Measurements from ENCODE around the gene ATF4. TPM values are rescaled to one million over a fixed set of nuclear protein-coding genes. Genes with fewer than 3 reads are reported as not detected.

ATF4 gene
- total and polyA plus RNA-seq, 2 of the 13 experiments (the other 11 are each of a cell fraction or from before 2014, with no cell fraction given), result 486 to 1,297 TPM

- POLR2A ChIA-PET, result interaction anchor here (0.5 to 2.0 kb wide), 4 partner anchors 30 to 152 kb away, joined by 3 to 16 read pairs (median 4); partner anchors contain the start of genes ATF4, MIEF1 and RPL3
- Histone ChIP-seq H3K9ac (ENCODE audit: insufficient read depth, low read depth, low read length) (peak overlapping the region; percentile 46; the same call in 1 of the 2 replicates), H3K27ac (ENCODE audit: extremely low read length, insufficient read depth, low read length) (no peak overlapping the region), H3K4me1 (ENCODE audit: insufficient read depth, low read length) (peaks cover 83% of the 10 kb centered on the region), H3K79me2 (ENCODE audit: insufficient read depth, low read length) (no peaks in the 10 kb centered on the region), H4K20me1 (ENCODE audit: insufficient read depth, low read length) (no peaks in the 10 kb centered on the region), H3K36me3 (replicated peaks in 1 of 2; ENCODE audit: control insufficient read depth in 1 of 2, insufficient read depth in 2 of 2, low read length in 2 of 2) (no peaks in the 10 kb centered on the region), H3K27me3 (ENCODE audit: control insufficient read depth in 1 of 2, insufficient read depth in 2 of 2, low read length in 2 of 2) (peaks cover 1 to 29% of the 10 kb centered on the region in 2 experiments; a peak in 3 of 5 replicates), H3K4me2 (ENCODE audit: low read depth, low read length) (peak overlapping the region; percentile 91), H2AFZ (ENCODE audit: low read length) (no peak overlapping the region), H3K9me3 (ENCODE audit: low read length) (no peaks in the 10 kb centered on the region), H3K4me3 (replicated peaks in 1 of 3; ENCODE audit: insufficient read depth in 1 of 3, low read depth in 2 of 3, low read length in 3 of 3) (peak overlapping the region; percentile 37 to 70 (median 43))
- TF ChIP-seq FOXK1 (CRISPR knock-in tag; IDR thresholded peaks at IDR 0.05; ENCODE audit: borderline replicate concordance, low read depth) (no peak), DNMT3B (CRISPR knock-in tag; conservative IDR thresholded peaks at IDR 0.05) (no peak), WIZ (CRISPR knock-in tag; IDR thresholded peaks at IDR 0.05) (no peak), PATZ1 (CRISPR knock-in tag; IDR thresholded peaks at IDR 0.05) (peak; percentile 82; the same call in 1 of the 2 replicates), ZNF280B (CRISPR knock-in tag; IDR thresholded peaks at IDR 0.05; ENCODE audit: borderline replicate concordance) (peak; percentile 23; the same call in 1 of the 2 replicates), SAP130 (CRISPR knock-in tag; IDR thresholded peaks at IDR 0.05; ENCODE audit: low read depth) (0 out of 2 replicates have a peak, but pooled peaks have one; percentile 10)
- peak; percentile 12 for FAIRE-seq
- CTCF ChIA-PET (ENCODE audit: low intra/inter-chr PET ratio, low total read pairs), result no interaction called here
- DNase-seq (ENCODE audit: low spot score), result no peak
- WGBS (ENCODE audit: low lambda C conversion rate), result 1% methylated on average over 13 of the region's 13 CpGs
- BruUV-seq (replicated peaks), result no TSS peak
- peak; percentile 8; the same call in 2 of the 3 replicates for ATAC-seq
- in situ Hi-C loops (cut with HindIII; ENCODE audit: extremely low pct_ligation_motif_present, low pct_unique_long_range_greater_than_20kb) (no loop called here), intact Hi-C loops (cut with micrococcal nuclease; ENCODE audit: unreplicated experiment) (no loop called here)
Observed at GRCh38 chr22:39471381-39472141, 48.8 kb upstream of the ATF4 start.

Measured in HepG2 (cell line).